Measurements from ENCODE around the gene PLEKHA7.
"Not testable (repeated sequence)": the region's sequence is repeated elsewhere in the genome, so short reads cannot be mapped to it uniquely, and the experiment has no call there.

Gene PLEKHA7

GRCh38 chr11:16876837-16877236 is 137.4 kb downstream of the PLEKHA7 start:
- no peak for DNase-seq (ENCODE audit: low read depth)

GRCh38 chr11:16876053-16876752 is 138.0 kb downstream of the PLEKHA7 start:
- DNase-seq (ENCODE audit: low read depth): no peak

- DNase-seq (ENCODE audit: low read depth): no peak
Observed at GRCh38 chr11:16874275-16874975, 139.8 kb downstream of the PLEKHA7 start.

GRCh38 chr11:16873289-16873688 is 140.9 kb downstream of the PLEKHA7 start:
- DNase-seq (ENCODE audit: low read depth): no peak

GRCh38 chr11:16871368-16871767 is 142.8 kb downstream of the PLEKHA7 start:
- no peak for DNase-seq (ENCODE audit: low read depth)

- DNase-seq (ENCODE audit: low read depth): no peak
Observed at GRCh38 chr11:16867097-16867496, 147.1 kb downstream of the PLEKHA7 start.

GRCh38 chr11:16864428-16864827 is 149.8 kb downstream of the PLEKHA7 start:
- DNase-seq (ENCODE audit: low read depth): not testable (repeated sequence)

- DNase-seq (ENCODE audit: low read depth): no peak
Observed at GRCh38 chr11:16863389-16863788, 150.8 kb downstream of the PLEKHA7 start.

- no peak for DNase-seq (ENCODE audit: low read depth)
Observed at GRCh38 chr11:16862726-16863125, 151.5 kb downstream of the PLEKHA7 start.

GRCh38 chr11:16861862-16862261 is 152.4 kb downstream of the PLEKHA7 start:
- DNase-seq (ENCODE audit: low read depth): no peak

- no peak for DNase-seq (ENCODE audit: low read depth)
Observed at GRCh38 chr11:16860617-16861016, 153.6 kb downstream of the PLEKHA7 start.

GRCh38 chr11:16859651-16860050 is 154.6 kb downstream of the PLEKHA7 start:
- no peak for DNase-seq (ENCODE audit: low read depth)

- DNase-seq (ENCODE audit: low read depth): no peak
Observed at GRCh38 chr11:16857186-16857585, 157.0 kb downstream of the PLEKHA7 start.

GRCh38 chr11:16856022-16856471 is 158.2 kb downstream of the PLEKHA7 start:
- no peak for DNase-seq (ENCODE audit: low read depth)

GRCh38 chr11:16854979-16855378 is 159.2 kb downstream of the PLEKHA7 start:
- no peak for DNase-seq (ENCODE audit: low read depth)

- DNase-seq (ENCODE audit: low read depth): no peak
Observed at GRCh38 chr11:16853859-16854258, 160.4 kb downstream of the PLEKHA7 start.

- DNase-seq (ENCODE audit: low read depth): no peak
Observed at GRCh38 chr11:16853266-16853665, 160.9 kb downstream of the PLEKHA7 start.

- DNase-seq (ENCODE audit: low read depth): no peak
Observed at GRCh38 chr11:16846305-16846704, 167.9 kb downstream of the PLEKHA7 start.

GRCh38 chr11:16844268-16844771 is 169.9 kb downstream of the PLEKHA7 start:
- no peak for DNase-seq (ENCODE audit: low read depth)

GRCh38 chr11:16843294-16843693 is 170.9 kb downstream of the PLEKHA7 start:
- no peak for DNase-seq (ENCODE audit: low read depth)

- DNase-seq (ENCODE audit: low read depth): no peak
Observed at GRCh38 chr11:16841984-16842383, 172.2 kb downstream of the PLEKHA7 start.

GRCh38 chr11:16841481-16841880 is 172.7 kb downstream of the PLEKHA7 start:
- no peak for DNase-seq (ENCODE audit: low read depth)

GRCh38 chr11:16840951-16841350 is 173.3 kb downstream of the PLEKHA7 start:
- DNase-seq (ENCODE audit: low read depth): no peak

Measured in activated T-cell treated with anti-CD3 and anti-CD28 coated beads for 48 hours (primary cell).